ENCODE results near the gene SMAD3.

The SMAD3 gene

DNA sequence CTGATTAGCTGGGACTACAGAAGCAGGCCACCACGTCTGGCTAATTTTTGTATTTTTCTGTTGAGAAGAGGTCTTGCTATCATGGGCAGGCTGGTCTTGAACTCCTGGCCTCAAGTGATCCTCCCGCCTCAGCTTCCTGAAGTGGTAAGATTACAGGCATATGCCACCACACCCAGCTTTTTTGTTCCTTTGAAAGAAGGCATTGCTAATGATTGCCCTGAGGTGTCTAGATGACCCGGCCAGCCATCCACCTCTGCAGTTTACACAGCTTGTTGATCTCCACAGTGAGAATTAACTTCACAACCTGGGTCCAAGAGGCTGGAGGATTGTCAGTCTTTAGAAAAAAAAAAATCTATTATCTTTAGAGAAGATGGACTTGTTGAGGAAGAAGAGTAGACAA, 58.7 kb downstream of the SMAD3 start:
- no peaks in the 10 kb centered on the region for H3K9me3 ChIP-seq (ENCODE audit: insufficient read depth, low read length, severe bottlenecking)
- H4K20me1 ChIP-seq (ENCODE audit: insufficient read depth, low read length), result no peaks in the 10 kb centered on the region
- H3K27me3 ChIP-seq (ENCODE audit: insufficient read depth, low read length, poor library complexity), result no peaks in the 10 kb centered on the region
- no peak overlapping the region for H3K4me2 ChIP-seq (ENCODE audit: insufficient read depth, low read length)
- H3K79me2 ChIP-seq (ENCODE audit: insufficient read depth, low read length), result no peaks in the 10 kb centered on the region
- H2AFZ ChIP-seq (ENCODE audit: low read depth, low read length), result no peak overlapping the region
- H3K27ac ChIP-seq (ENCODE audit: low read length), result no peak overlapping the region
- H3K9ac ChIP-seq (ENCODE audit: low read depth, low read length), result no peak overlapping the region
- no peak overlapping the region for H3K4me3 ChIP-seq (ENCODE audit: low read depth in 1 of 2, low read length in 2 of 2)
- H3K4me1 ChIP-seq (ENCODE audit: insufficient read depth, low read length), result no peaks in the 10 kb centered on the region
- ATAC-seq (ENCODE audit: insufficient read depth, low read depth), result no peak
- H3K36me3 ChIP-seq (ENCODE audit: insufficient read depth, low read length), result no peaks in the 10 kb centered on the region
- no peak for DNase-seq
- no peak for TF ChIP-seq EZH2 (IDR thresholded peaks at IDR 0.05; ENCODE audit: borderline replicate concordance, low read depth, low read length, severe bottlenecking)
- TF ChIP-seq, protein P1, sequence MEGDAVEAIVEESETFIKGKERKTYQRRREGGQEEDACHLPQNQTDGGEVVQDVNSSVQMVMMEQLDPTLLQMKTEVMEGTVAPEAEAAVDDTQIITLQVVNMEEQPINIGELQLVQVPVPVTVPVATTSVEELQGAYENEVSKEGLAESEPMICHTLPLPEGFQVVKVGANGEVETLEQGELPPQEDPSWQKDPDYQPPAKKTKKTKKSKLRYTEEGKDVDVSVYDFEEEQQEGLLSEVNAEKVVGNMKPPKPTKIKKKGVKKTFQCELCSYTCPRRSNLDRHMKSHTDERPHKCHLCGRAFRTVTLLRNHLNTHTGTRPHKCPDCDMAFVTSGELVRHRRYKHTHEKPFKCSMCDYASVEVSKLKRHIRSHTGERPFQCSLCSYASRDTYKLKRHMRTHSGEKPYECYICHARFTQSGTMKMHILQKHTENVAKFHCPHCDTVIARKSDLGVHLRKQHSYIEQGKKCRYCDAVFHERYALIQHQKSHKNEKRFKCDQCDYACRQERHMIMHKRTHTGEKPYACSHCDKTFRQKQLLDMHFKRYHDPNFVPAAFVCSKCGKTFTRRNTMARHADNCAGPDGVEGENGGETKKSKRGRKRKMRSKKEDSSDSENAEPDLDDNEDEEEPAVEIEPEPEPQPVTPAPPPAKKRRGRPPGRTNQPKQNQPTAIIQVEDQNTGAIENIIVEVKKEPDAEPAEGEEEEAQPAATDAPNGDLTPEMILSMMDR (IDR thresholded peaks at IDR 0.05; ENCODE audit: borderline replicate concordance, extremely low read depth, low read length, poor library complexity, severe bottlenecking), result no peak

DNA sequence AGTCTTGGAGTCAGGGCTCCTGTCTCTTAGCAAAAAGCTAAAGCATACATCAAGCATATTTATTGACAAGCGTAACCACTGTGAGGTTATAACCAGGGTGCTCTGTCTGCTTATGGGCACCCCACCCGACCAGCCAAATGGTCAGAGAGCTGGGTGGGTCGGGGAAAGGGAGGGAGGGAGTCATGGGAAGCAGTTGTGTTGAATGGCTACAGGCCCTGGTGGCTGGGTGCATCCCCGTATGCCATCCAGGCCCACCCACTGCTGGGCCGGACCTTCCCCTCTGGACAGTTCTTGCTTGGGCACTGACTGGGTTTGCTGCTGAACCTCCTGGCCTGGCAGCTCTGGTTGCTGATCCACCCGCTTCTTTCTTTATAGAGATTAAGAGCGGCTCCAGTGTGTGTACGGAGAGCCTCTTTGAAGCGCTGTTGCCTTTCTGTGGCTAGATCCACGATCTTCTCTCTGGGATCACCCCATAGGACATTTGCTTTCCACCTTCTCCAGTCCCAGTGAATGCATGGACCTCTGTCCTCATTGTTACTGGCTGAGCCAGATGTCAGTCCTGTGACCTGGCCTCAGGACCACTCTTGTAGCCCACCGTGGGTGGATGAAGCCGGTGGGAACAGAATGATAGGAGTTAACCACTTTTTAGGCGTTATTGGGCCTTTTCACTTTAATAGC, 59.6 kb downstream of the SMAD3 start:
- Histone ChIP-seq H3K9ac (ENCODE audit: low read depth, low read length) (no peak overlapping the region), H3K4me2 (ENCODE audit: insufficient read depth, low read length) (no peak overlapping the region), H3K79me2 (ENCODE audit: insufficient read depth, low read length) (no peaks in the 10 kb centered on the region), H3K36me3 (ENCODE audit: insufficient read depth, low read length) (no peaks in the 10 kb centered on the region), H2AFZ (ENCODE audit: low read depth, low read length) (no peak overlapping the region), H3K4me1 (ENCODE audit: insufficient read depth, low read length) (no peaks in the 10 kb centered on the region), H3K4me3 (ENCODE audit: low read depth in 1 of 2, low read length in 2 of 2) (no peak overlapping the region), H3K9me3 (ENCODE audit: insufficient read depth, low read length, severe bottlenecking) (no peaks in the 10 kb centered on the region), H3K27ac (ENCODE audit: low read length) (no peak overlapping the region), H3K27me3 (ENCODE audit: insufficient read depth, low read length, poor library complexity) (no peaks in the 10 kb centered on the region), H4K20me1 (ENCODE audit: insufficient read depth, low read length) (no peaks in the 10 kb centered on the region)
- no peak for DNase-seq
- TF ChIP-seq, protein P1 (IDR thresholded peaks at IDR 0.05; ENCODE audit: borderline replicate concordance, extremely low read depth, low read length, poor library complexity, severe bottlenecking), result no peak
- TF ChIP-seq EZH2 (IDR thresholded peaks at IDR 0.05; ENCODE audit: borderline replicate concordance, low read depth, low read length, severe bottlenecking), result no peak
- ATAC-seq (ENCODE audit: insufficient read depth, low read depth), result no peak

DNA sequence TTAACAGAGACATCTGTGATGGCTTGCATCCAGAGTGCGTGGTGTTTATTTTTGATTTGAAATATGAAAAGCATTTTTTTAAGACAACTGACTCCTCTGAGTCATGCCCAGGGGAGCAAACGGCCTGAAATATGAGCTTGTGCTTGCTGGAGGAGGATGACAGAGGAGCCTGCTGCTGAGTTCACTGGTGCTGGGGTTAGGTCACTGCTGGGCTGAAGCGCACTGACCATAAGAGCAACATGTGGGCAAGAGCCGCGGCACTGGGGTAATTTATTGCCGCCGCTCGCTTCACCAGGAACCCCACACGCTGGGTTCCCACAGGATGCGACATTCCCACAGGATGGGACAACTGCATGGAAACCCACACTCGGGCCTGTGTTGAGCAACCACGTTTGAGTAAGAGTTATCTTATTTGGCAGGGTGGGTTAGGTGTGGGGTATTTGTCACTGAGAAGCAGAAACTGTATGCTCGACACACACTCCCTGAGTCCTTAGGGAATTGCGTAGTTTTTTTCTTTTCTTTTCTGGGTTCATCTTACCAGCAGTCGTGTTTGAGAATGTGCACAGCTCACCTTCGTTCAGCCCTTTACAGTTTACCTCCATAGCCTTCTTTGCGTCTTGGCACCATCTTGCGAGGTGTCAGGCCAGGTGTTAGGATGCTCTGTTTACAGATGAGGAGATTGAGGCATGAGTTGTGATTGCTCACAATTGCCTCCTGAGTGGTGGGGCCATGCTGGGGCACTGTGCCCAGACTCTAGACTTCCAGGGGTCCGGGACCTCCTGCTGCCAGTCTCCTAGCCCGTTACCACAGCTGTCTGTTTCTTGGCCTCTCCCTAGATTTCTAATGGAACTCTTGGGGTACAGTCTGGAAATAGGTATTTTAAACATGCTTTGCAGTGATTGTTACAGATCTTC, 60.4 kb downstream of the SMAD3 start:
- Histone ChIP-seq H3K4me1 (ENCODE audit: insufficient read depth, low read length) (no peaks in the 10 kb centered on the region), H2AFZ (ENCODE audit: low read depth, low read length) (no peak overlapping the region), H3K27me3 (ENCODE audit: insufficient read depth, low read length, poor library complexity) (no peaks in the 10 kb centered on the region), H3K36me3 (ENCODE audit: insufficient read depth, low read length) (no peaks in the 10 kb centered on the region), H3K9ac (ENCODE audit: low read depth, low read length) (no peak overlapping the region), H3K27ac (ENCODE audit: low read length) (no peak overlapping the region), H3K79me2 (ENCODE audit: insufficient read depth, low read length) (no peaks in the 10 kb centered on the region), H3K4me3 (ENCODE audit: low read depth in 1 of 2, low read length in 2 of 2) (no peak overlapping the region), H4K20me1 (ENCODE audit: insufficient read depth, low read length) (no peaks in the 10 kb centered on the region), H3K4me2 (ENCODE audit: insufficient read depth, low read length) (no peak overlapping the region), H3K9me3 (ENCODE audit: insufficient read depth, low read length, severe bottlenecking) (no peaks in the 10 kb centered on the region)
- DNase-seq (no peak), ATAC-seq (ENCODE audit: insufficient read depth, low read depth) (no peak)
- no peak for TF ChIP-seq EZH2 (IDR thresholded peaks at IDR 0.05; ENCODE audit: borderline replicate concordance, low read depth, low read length, severe bottlenecking)
- TF ChIP-seq, protein P1 (IDR thresholded peaks at IDR 0.05; ENCODE audit: borderline replicate concordance, extremely low read depth, low read length, poor library complexity, severe bottlenecking), result no peak
